GM10248 (cell line): ENCODE data around the gene KCTD2.
A peak's percentile ranks its signal among the peaks of the same experiment; 100 is the strongest.

ENCODE experiments used
- CTCF ChIA-PET: fragments of 300-600 bp; sonication (Branson Sonifier 250); formaldehyde crosslinking; extraction: SDS; loops from one replicate; lab custom pipeline; 2021; ENCODE audit warnings: antibody characterized with exemption; lab: Yijun Ruan, JAX
- POLR2A ChIA-PET: fragments of 350-650 bp; sonication (Branson Sonifier 250); formaldehyde crosslinking; extraction: SDS; loops from one replicate; lab custom pipeline; 2020; ENCODE audit warnings: antibody characterized with exemption; lab: Yijun Ruan, JAX
- DNase-seq: peaks from one replicate; pipeline ENCODE4 v3.0.0; 2012; ENCODE audit errors: extremely low spot score
- CTCF ChIP-seq: IDR thresholded peaks from 2 replicates; pipeline ENCODE4 v1.5.1; 2012; ENCODE audit warnings: mild to moderate bottlenecking, low read depth; ENCODE audit errors: extremely low read depth, missing control alignments, control extremely low read depth

Gene KCTD2

GRCh38 chr17:75046407-75047289, at the start of gene KCTD2, which contains the start of gene ATP5PD:
TSS of gene KCTD2 (plus strand) at chr17:75047225. CDS start at chr17:75047251, 26 bp downstream.
TSS of gene ATP5PD (minus strand) at chr17:75046969. CDS start at chr17:75042650, 4,319 bp downstream.
- TF ChIP-seq CTCF = no peak
- ChIA-PET POLR2A (interaction anchor here (1.0 kb wide), 1 partner anchor 35 kb away, joined by 3 read pairs; no protein-coding TSS in a partner anchor), CTCF (interaction anchor here (2.5 to 2.9 kb wide), 2 partner anchors 8 to 67 kb away, joined by 12 to 13 read pairs; no protein-coding TSS in a partner anchor)
- DNase-seq = peak; percentile 99

- POLR2A ChIA-PET = no interaction called here
- no peak for DNase-seq
- CTCF ChIA-PET = interaction anchor here (0.9 to 6.1 kb wide), 6 partner anchors 11 to 115 kb away, joined by 3 to 28 read pairs (median 4); partner anchors contain the start of genes CDR2L and MRPL58
- TF ChIP-seq CTCF = no peak
Observed at GRCh38 chr17:74998783-74999182, 48.2 kb upstream of the KCTD2 start.

GRCh38 chr17:74999523-74999922, 47.5 kb upstream of the KCTD2 start:
- DNase-seq = no peak
- no peak for TF ChIP-seq CTCF
- ChIA-PET CTCF (interaction anchor here (0.7 to 6.1 kb wide), 7 partner anchors 12 to 208 kb away, joined by 3 to 28 read pairs (median 3); partner anchors contain the start of genes CDR2L and MRPL58), POLR2A (no interaction called here)

- TF ChIP-seq CTCF = no peak
- CTCF ChIA-PET = interaction anchor here (1.3 to 6.1 kb wide), 2 partner anchors 11 to 41 kb away, joined by 5 to 28 read pairs; partner anchors contain the start of gene MRPL58
- POLR2A ChIA-PET = interaction anchor here (0.5 kb wide), 1 partner anchor 14 kb away, joined by 4 read pairs; no protein-coding TSS in a partner anchor
Observed at GRCh38 chr17:75001915-75002843, 44.8 kb upstream of the KCTD2 start.

GRCh38 chr17:75003070-75003956, 43.7 kb upstream of the KCTD2 start:
- POLR2A ChIA-PET = no interaction called here
- no peak for TF ChIP-seq CTCF
- DNase-seq = no peak
- CTCF ChIA-PET = interaction anchor here (6.1 to 12.1 kb wide), 2 partner anchors 9 to 43 kb away, joined by 28 to 138 read pairs; partner anchors contain the start of gene MRPL58

More at GRCh38 chr17:75001915-75002843, 44.8 kb upstream of the KCTD2 start:
- no peak for DNase-seq
